HepG2 (cell line): Measurements from ENCODE around the gene ANO10. TPM values are rescaled to one million over a fixed set of nuclear protein-coding genes. Genes with fewer than 3 reads are reported as not detected.

Experiments
- ATF6 ChIP-seq: sonication (generic); formaldehyde crosslinking; conservative IDR thresholded peaks from 2 replicates; pipeline ENCODE4 v1.4.0; 2020; ENCODE audit warnings: missing genetic modification reagents
- CREM ChIP-seq, 2 experiments: sonication (generic) in 1 of 2; formaldehyde crosslinking in 1 of 2; IDR thresholded peaks; 2 replicates each; pipeline versions ENCODE4 v1.4.0 to v1.6.1; 2016 to 2020; ENCODE audit warnings: antibody characterized with exemption in 1 of 2, mild to moderate bottlenecking in 1 of 2, missing genetic modification reagents in 1 of 2
- FOXA1 ChIP-seq, 2 experiments: fragments of 450-650 bp in 1 of 2; sonication (generic) in 1 of 2; formaldehyde crosslinking in 1 of 2; IDR thresholded peaks; 2 replicates each; pipeline versions ENCODE4 v1.4.0 to v1.6.1; 2016 to 2020; ENCODE audit warnings: missing genetic modification reagents in 1 of 2
- HMG20B ChIP-seq: conservative IDR thresholded peaks from 2 replicates; pipeline ENCODE4 v1.6.1; 2016; ENCODE audit warnings: missing genetic modification reagents, missing compliant biosample characterization
- KAT7 ChIP-seq: IDR thresholded peaks from 2 replicates; pipeline ENCODE4 v1.6.1; 2018; ENCODE audit warnings: borderline replicate concordance, missing compliant biosample characterization
- KLF15 ChIP-seq: sonication (generic); formaldehyde crosslinking; IDR thresholded peaks from 2 replicates; pipeline ENCODE4 v1.8.1; 2023; ENCODE audit warnings: borderline replicate concordance, mild to moderate bottlenecking, inconsistent platforms, missing genetic modification reagents, mixed read lengths
- MTF1 ChIP-seq: sonication (generic); formaldehyde crosslinking; IDR thresholded peaks from 2 replicates; pipeline ENCODE4 v1.5.0; 2020; ENCODE audit warnings: missing genetic modification reagents
- NFKBIZ ChIP-seq: IDR thresholded peaks from 2 replicates; pipeline ENCODE4 v1.6.1; 2018; ENCODE audit warnings: missing genetic modification reagents, missing compliant biosample characterization
- REL ChIP-seq: sonication (generic); formaldehyde crosslinking; conservative IDR thresholded peaks from 2 replicates; pipeline ENCODE4 v1.8.0; 2022; ENCODE audit warnings: mild to moderate bottlenecking, missing genetic modification reagents, moderate library complexity
- SAP130 ChIP-seq: IDR thresholded peaks from 2 replicates; pipeline ENCODE4 v1.6.1; 2016; ENCODE audit warnings: low read depth
- SIN3B ChIP-seq: fragments of 150-350 bp; IDR thresholded peaks from 2 replicates; pipeline ENCODE4 v1.6.1; 2014; ENCODE audit warnings: low read length
- SSRP1 ChIP-seq: IDR thresholded peaks from 2 replicates; pipeline ENCODE4 v1.6.1; 2016; ENCODE audit warnings: control low read depth
- ZFP1 ChIP-seq: IDR thresholded peaks from 2 replicates; pipeline ENCODE4 v1.6.1; 2016
- ZIK1 ChIP-seq: sonication (generic); formaldehyde crosslinking; IDR thresholded peaks from 2 replicates; pipeline ENCODE4 v1.5.0; 2020; ENCODE audit warnings: mild to moderate bottlenecking, low read depth, missing genetic modification reagents, borderline replicate concordance
- ZNF646 ChIP-seq: sonication (generic); formaldehyde crosslinking; IDR thresholded peaks from 2 replicates; pipeline ENCODE4 v1.9.0; 2021; ENCODE audit warnings: mild to moderate bottlenecking, missing genetic modification reagents
- ZNF83 ChIP-seq: sonication (generic); formaldehyde crosslinking; IDR thresholded peaks from 2 replicates; pipeline ENCODE4 v1.4.0; 2020; ENCODE audit warnings: missing genetic modification reagents, mild to moderate bottlenecking, borderline replicate concordance
- polyA plus RNA-seq, 8 experiments: library from polyadenylated mRNA; depleted of rRNA in 3 of 8; stranded (reverse) in 7 of 8; unstranded in 1 of 8; fragments of >200 nt; fragmentation: Illumina TruSeq in 4 of 8; extraction: Trizol in 4 of 8; gene quantifications; 2 replicates each; pipeline versions ENCODE4 v1.2.1 to v1.2.3, GENCODE V29; 2011 to 2016; ENCODE audit warnings: low read depth in 4 of 8, missing spikeins in 1 of 8, mixed read lengths in 1 of 8; ENCODE audit not compliant: insufficient read depth in 1 of 8
- total RNA-seq, 5 experiments: library from RNA; depleted of rRNA; stranded (reverse); fragments of >200 nt; fragmentation: Illumina TruSeq; extraction: Trizol; gene quantifications; 2 replicates each; pipeline ENCODE4 v1.2.3, GENCODE V29; 2016; ENCODE audit warnings: low read depth in 1 of 5

The ANO10 gene
- total and polyA plus RNA-seq, 2 of the 13 experiments (the other 11 are each of a cell fraction or from before 2014, with no cell fraction given) = 10.4 to 13.1 TPM

GRCh38 chr3:43621656-43622432, at the start of gene ANO10 (continued):
- no peak for TF ChIP-seq ZNF646 (CRISPR knock-in tag)
- no peak for TF ChIP-seq KLF15 (CRISPR knock-in tag)
- peak; percentile 85 for TF ChIP-seq SAP130 (CRISPR knock-in tag)
- TF ChIP-seq MTF1 (CRISPR knock-in tag) = no peak
- no peak for TF ChIP-seq ZFP1 (CRISPR knock-in tag)
- 0 out of 2 replicates have a peak, but pooled peaks have one; percentile 42 for TF ChIP-seq ZIK1
- TF ChIP-seq KAT7 = 0 out of 2 replicates have a peak, but pooled peaks have one; percentile 47
- TF ChIP-seq SSRP1 (CRISPR knock-in tag) = no peak
- TF ChIP-seq ATF6 (CRISPR knock-in tag) = no peak
- TF ChIP-seq REL (CRISPR knock-in tag) = no peak
- TF ChIP-seq HMG20B (CRISPR knock-in tag) = no peak
- no peak for TF ChIP-seq SIN3B
- TF ChIP-seq CREM (IDR thresholded peaks at IDR 0.05) = no peak
- no peak for TF ChIP-seq CREM (CRISPR knock-in tag; IDR thresholded peaks at IDR 0.05)
- no peak for TF ChIP-seq NFKBIZ (CRISPR knock-in tag)
- TF ChIP-seq FOXA1 (IDR thresholded peaks at IDR 0.05) = no peak
- no peak for TF ChIP-seq FOXA1 (CRISPR knock-in tag; IDR thresholded peaks at IDR 0.05)
- TF ChIP-seq ZNF83 (CRISPR knock-in tag) = no peak
